Endothelial cell of umbilical vein (primary cell): ENCODE results near the gene GRAMD2B.

ENCODE experiments used
- CTCF ChIP-seq, 2 donors: IDR thresholded peaks; 1 replicate in 1 of 2; 2 replicates in 1 of 2; pipeline ENCODE4 v1.5.1; 2011; ENCODE audit warnings: low read length in 2 of 2, mild to moderate bottlenecking in 2 of 2, moderate library complexity in 2 of 2, control low read depth in 1 of 2, inconsistent platforms in 1 of 2, low read depth in 1 of 2; ENCODE audit not compliant: insufficient read depth in 1 of 2; ENCODE audit errors: extremely low read depth in 1 of 2
- EZH2 ChIP-seq: IDR thresholded peaks from 2 replicates; pipeline ENCODE4 v1.6.1; 2012; ENCODE audit warnings: borderline replicate concordance, low read depth, mild to moderate bottlenecking, moderate library complexity, low read length, inconsistent platforms; ENCODE audit not compliant: severe bottlenecking
- JUN ChIP-seq: IDR thresholded peaks from 2 replicates; pipeline ENCODE4 v1.6.1; 2011; ENCODE audit warnings: borderline replicate concordance, low read depth; ENCODE audit not compliant: insufficient read length, insufficient read depth
- POLR2A ChIP-seq: IDR thresholded peaks from 2 replicates; pipeline ENCODE4 v1.6.1; 2012; ENCODE audit warnings: low read depth, mild to moderate bottlenecking, control low read depth, low read length

DNA sequence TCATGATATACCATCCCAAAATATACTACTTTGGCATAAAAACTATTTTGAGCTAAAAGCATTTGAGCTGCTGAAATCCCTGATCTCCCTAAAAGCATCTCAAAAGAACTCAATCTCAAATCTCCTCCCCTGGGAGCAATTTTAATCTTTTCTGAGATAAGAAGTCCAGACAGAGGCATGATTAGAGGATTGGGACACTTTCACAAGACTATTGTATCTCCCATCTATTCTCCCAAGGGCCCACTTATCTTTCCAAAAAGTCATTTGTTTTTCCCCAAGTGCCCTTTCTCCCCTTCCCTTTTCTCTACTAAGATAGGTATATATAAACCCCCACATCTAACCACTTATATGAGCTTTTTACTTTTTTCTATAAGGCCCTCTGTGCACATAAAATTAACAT is 92.1 kb downstream of the GRAMD2B start:
- TF ChIP-seq CTCF (IDR thresholded peaks at IDR 0.05; ENCODE audit: extremely low read depth in 1 of 2, insufficient read depth in 1 of 2, low read depth in 1 of 2, low read length in 2 of 2) (no peak), JUN (no peak), EZH2 (no peak), POLR2A (no peak)
